HG02970 (cell line): Measurements from ENCODE around the gene NRTN.
"Not testable (repeated sequence)": the region's sequence is repeated elsewhere in the genome, so short reads cannot be mapped to it uniquely, and the experiment has no call there.

Source experiments
- ATAC-seq: cut with Tn5 transposase; IDR thresholded peaks from one replicate; pipeline ENCODE4 v1.9.1; 2021; ENCODE audit warnings: mild to moderate bottlenecking, moderate library complexity, moderate number of reproducible peaks; ENCODE audit not compliant: unreplicated experiment, low FRiP score

NRTN gene

GRCh38 chr19:5804516-5805461 lies at the start of gene NRTN:
Gene NRTN, plus strand, starts transcription at chr19:5805067. Its CDS starts 19,099 bp downstream, at chr19:5824166.
- no peak for ATAC-seq

GRCh38 chr19:5762608-5763217 lies 42.2 kb upstream of the NRTN start:
- no peak for ATAC-seq

DNA sequence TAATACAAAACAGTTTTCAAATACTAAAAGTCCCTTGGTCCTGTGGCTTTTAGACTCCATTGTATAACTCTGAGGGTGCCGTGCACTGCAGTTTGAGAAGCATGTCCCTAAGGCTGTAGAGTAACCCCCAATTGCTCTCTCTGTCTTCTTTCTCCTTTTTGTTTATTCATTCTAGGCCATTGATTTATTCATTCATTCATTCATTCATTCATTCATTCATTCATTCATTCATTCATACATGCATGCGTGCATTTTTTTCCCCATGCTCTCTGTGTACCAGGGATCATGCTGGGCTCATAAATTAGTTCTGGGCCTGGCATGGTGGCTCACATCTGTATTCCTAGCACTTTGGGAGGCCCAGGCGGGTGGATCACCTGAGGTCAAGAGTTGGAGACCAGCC lies 39.6 kb upstream of the NRTN start:
- no peak for ATAC-seq

DNA sequence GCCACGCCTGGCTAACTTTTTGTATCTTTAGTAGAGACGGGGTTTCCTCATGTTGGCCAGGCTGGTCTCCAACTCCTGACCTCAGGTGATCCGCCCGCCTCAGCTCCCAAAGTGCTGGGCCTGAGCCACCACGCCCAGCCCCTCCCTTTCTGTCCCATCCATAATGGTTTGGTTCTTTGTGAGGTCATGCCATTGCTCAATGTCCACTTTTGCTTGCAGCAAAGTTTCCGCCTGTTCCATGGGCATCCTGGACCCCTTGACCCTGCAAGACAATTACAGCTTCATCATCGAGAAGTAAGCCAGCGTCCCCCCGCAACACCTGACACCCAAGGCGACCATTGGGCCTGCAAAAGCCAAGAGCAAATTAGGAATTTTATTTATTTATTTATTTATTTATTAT lies 36.9 kb upstream of the NRTN start:
- no peak for ATAC-seq

DNA sequence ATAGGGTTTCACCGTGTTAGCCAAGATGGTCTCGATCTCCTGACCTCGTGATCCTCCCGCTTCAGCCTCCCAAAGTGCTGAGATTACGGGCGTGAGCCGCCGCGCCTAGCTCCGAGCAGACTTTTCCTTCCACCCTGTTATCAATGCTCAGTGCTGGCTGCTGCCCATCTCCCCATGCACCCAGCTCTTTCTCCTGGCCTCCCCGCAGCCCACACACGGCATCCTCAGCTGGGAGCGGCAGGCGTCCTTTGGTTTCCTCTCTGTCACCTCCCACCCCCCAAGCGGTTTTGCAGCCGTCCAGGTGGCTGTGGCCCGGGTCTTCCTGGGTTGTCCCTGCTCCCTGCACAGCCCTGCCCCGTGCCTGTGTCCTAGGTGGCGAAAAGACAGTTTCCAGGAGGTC lies 32.5 kb upstream of the NRTN start:
- ATAC-seq = no peak

- ATAC-seq = no peak
These were observed 31.6 kb upstream of the NRTN start for GRCh38 chr19:5773276-5773675.

DNA sequence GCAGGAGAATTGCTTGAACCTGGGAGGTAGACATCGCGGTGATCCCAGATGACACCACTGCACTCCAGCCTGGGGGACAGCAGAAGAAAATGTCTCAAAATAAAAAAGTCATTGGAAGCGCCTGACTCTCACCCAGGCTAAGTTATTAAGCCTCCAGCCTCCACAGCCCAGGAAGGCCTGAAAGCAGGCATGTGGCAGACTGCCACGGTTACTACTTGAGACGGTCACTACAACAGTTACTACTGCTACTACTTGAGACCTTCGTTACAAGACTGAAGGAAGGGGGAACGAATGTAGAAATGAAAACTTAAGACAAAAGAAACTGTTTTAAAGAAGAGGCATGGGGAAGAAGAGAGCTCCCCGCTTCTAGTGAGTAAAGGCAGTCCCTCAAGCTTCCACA lies 29.9 kb upstream of the NRTN start:
- no peak for ATAC-seq

GRCh38 chr19:5775668-5776309 lies 29.1 kb upstream of the NRTN start:
- ATAC-seq = no peak

DNA sequence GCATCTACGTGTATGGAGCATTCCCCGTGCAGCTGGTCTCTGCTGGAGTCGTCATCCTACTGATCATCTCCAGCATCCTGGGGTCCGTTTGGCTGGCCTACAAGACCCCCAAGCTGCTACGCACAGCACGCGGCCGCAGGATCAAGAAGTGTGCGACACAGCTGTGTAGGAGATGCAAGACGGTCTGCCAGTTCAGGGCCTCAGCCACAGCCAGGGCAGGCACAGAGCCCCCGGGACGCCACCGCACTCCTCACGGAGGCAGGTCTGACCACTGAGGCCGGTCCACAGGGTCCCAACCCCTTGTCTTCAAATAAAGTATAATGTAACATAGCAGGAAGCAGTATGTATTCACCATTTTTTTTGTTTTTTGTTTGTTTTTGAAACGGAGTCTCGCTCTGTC lies 26.5 kb upstream of the NRTN start:
- no peak for ATAC-seq

- not testable (repeated sequence) for ATAC-seq
These were observed 24.0 kb upstream of the NRTN start for GRCh38 chr19:5780916-5781315.

- no peak for ATAC-seq
These were observed 22.5 kb upstream of the NRTN start for GRCh38 chr19:5782322-5782721.

DNA sequence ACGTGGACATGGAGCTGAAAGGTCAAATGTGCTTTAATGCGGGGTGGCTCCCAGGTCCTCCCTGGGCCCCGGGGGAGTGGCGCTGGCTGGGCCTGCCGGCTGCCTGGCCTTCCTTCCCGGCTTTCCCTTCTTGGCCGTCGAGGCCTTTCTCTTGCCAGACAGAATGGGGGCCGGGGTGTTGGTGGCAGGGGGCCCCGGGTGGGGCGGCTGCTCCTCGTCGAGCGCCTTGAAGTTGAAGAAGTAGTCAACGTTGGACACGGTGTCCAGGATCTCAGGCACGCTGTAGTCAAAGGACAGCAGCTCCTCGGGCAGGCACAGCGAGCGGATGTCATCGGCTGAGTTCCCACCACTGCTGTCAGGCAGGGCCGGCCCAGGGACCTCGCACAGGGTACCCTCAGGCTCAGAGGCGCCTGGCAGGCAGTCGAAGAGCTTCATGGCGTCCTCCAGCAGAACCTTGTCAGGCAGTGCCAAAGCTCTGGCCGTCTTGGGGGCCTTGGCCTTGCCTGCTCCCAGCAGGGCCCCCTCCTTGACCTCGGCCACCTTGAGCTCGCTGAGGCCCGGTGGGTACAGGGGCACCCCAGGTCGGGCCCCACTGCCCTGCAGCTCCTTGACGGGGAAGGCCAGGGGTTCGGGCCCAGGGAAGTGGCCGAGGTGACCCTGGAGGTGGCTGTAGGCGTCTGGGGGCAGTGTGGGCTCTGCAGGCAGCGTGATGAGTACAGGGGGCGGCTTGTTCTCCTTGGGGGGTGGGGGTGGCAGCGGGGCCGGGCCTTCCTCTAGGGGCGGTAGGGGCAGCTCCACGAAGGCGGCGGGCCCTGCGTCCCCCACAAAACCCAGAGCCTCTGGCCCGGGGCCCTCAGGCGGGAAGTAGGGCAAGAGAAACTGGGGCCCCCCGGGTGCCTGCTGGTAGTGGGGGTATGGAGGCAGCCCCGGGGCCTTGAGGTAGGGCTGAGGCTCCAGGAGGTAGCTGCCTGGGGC lies 21.6 kb upstream of the NRTN start:
- no peak for ATAC-seq

DNA sequence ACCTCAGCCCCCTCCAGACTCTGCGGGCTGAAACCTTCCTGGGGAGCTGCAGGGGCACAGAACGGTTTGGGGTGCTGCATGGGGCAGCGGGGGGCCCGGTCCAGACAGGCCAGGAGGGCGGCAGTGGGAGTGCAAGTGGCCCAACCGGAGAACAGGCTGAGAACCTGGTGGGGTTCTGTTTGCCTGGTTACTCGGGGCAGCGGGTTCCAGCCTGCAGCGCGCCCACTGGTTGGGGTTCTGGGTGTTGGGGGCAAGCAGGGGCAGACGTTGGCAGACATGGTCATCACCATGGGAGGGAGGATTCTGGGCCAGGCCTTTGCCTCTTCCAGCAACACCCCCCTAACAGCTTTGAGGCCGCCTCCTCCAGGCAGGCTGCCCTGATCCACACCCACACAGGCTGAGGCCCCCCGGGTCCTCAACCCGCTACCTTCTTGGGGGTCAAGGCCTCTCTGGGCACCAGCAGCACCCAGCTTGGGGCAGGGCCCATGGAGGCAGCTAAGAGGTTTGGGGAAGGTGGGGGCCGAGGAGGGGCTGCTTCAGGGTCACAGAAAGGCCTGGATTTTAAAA lies 20.2 kb upstream of the NRTN start, which contains the start of gene PRR22:
PRR22 (minus strand) TSS at position 166 of the 567 bp plus-strand sequence; CDS start at position 80, 86 bp downstream.
- no peak for ATAC-seq

- ATAC-seq = no peak
These were observed 19.4 kb upstream of the NRTN start for GRCh38 chr19:5785423-5785822.

GRCh38 chr19:5786593-5787408 lies 18.1 kb upstream of the NRTN start:
- ATAC-seq = no peak

DNA sequence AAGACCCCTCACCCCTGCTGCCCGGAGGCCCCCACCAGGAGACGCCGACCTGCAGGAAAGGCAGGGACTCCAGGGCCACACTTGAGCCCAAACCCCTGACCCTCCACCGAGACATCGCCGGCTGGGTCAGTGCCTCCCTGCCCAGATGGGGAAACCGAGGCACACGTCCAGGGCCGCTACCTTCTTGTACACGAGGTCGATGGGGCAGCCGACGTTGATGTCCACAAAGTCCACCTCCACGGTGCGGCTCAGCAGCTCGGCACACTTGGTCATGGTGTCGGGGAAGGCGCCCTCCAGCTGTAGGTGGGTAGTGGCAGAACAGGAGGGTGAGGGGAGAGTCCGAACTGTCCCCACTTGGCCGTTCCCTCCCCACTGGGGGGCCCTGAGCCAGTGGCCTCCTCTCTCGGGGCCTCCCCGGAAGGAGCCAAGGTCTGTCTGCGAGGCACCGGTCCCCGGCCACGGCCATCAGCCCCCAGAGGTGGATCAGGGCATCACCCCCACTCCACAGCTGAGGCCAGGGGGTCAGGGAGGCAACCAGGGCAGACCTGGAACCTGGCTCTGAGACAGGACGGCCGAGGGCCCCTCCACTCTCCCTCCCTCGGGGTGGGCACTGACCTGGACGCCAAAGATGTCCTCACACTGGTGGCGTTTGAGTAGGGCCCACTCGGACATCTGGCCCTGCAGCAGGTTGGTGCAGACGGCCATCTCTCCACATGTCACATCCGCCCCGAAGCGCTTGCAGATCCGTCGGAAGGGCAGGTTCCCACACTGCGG lies 17.3 kb upstream of the NRTN start:
- no peak for ATAC-seq

DNA sequence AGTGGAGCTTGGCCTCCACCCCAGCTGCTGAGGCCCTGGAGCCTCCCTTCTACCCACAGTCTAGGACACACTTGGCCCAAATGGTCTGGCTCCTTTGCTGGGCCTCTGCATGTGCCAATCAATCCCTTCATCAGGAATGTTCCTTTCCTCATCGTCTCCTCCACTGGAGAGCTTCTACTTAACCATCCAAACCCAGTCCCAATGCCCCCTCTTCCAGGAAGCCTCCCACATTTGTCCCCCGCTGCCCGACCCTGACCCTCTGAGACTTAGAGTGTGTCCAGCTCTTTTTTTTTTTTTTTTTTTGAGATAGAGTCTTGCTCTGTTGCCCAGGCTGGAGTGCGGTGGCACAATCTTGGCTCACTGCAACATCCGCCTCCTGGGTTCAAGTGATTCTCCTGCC lies 16.4 kb upstream of the NRTN start:
- no peak for ATAC-seq

DNA sequence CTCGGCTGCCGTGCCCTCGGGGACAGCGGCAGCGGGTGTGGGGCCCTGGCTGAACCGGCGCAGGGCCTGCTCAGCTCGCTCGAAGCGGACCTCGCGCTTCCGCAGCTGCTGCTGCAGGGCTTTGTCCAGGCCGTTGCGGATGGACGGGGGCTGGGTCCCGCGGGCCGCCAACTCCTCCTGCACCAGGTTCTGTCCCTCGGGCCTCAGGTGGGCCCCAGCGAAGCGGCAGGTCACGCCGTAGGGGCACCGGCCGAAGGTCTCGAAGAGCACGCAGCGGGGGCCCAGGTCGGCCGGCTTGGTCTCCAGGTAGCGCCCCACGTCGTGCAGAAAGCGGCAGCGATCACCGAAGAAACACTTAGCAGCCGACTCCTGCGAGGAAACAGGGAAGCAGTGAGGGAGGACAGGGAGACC lies 15.5 kb upstream of the NRTN start:
- no peak for ATAC-seq
